Gastroesophageal sphincter (tissue), 3 donors: ENCODE data around the gene TBC1D20.

Experiments
- CTCF ChIP-seq, 4 experiments: fragments of 200-600 bp in 2 of 4; fragments of 450-650 bp in 2 of 4; sonication (generic) in 1 of 4; IDR thresholded peaks; one replicate each; pipeline ENCODE4 v1.5.1; 2017 to 2019; ENCODE audit warnings: antibody characterized with exemption in 4 of 4, mild to moderate bottlenecking in 2 of 4, moderate library complexity in 2 of 4
- EP300 ChIP-seq: sonication (generic); formaldehyde crosslinking; IDR thresholded peaks from one replicate; pipeline ENCODE4 v1.6.1; 2017; ENCODE audit warnings: antibody characterized with exemption, mild to moderate bottlenecking
- POLR2A ChIP-seq, 2 donors: fragments of 450-650 bp; IDR thresholded peaks; one replicate each; pipeline ENCODE4 v1.6.1; 2017; ENCODE audit warnings: antibody characterized with exemption in 2 of 2, mild to moderate bottlenecking in 2 of 2, moderate library complexity in 1 of 2

DNA sequence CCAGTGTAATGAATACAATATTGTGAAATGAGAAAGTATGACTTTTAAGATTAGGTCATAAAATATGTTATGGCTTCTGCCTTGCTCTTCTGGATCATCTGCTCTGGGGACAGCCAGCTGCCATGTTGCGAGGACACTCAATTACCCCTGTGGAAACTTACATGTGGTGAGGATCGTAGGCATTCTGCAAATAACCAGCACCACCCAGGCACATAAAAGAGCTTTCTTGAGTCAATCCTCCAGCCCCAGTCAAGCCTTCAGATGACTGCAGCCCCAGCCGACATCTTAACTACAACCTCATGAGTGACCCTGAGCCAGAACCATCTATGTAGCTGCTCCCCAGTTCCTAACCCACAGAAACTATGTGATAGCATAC lies 58.8 kb downstream of the TBC1D20 start:
- TF ChIP-seq CTCF (IDR thresholded peaks at IDR 0.05): no peak
- no peak for TF ChIP-seq POLR2A (IDR thresholded peaks at IDR 0.05)
- no peak for TF ChIP-seq EP300
